ENCODE measurements around the gene PNMA8A. TPM values are rescaled to one million over a fixed set of nuclear protein-coding genes. Genes with fewer than 3 reads are reported as not detected.

The PNMA8A gene
- total RNA-seq (1 to 10 TPM in 1 of 5 donors, under 1 TPM in 2, not detected in 2; 0.15 to 1.1 (median 0.43) TPM), total RNA-seq (0 to 2.8 (median 0.05) reads per million in 29 experiments)
- total RNA-seq (2013): 0.46 TPM

GRCh38 chr19:46471116-46471733, at the start of gene PNMA8A:
PNMA8A (minus strand) TSS chr19:46471563; CDS start chr19:46471035, 528 bp downstream.
- ChIA-PET POLR2A (no interaction called here), CTCF (no interaction called here)
- DNase-seq: peak in 2 of 35 experiments; percentile 6 to 32
- H3K27me3 Mint-ChIP-seq: peaks cover 53 to 65% of the 10 kb centered on the region in 2 donors
- H3K4me3 Mint-ChIP-seq: no peak within 1 kb of the TSS
- WGBS (ENCODE audit: insufficient coverage): 7% methylated on average over 56 of the region's 57 CpGs
- H3K4me1 ChIP-seq (ENCODE audit: control insufficient read depth in 1 of 2, extremely low read depth in 1 of 2, insufficient read depth in 2 of 2, low read length in 2 of 2): peaks cover 0 to 10% of the 10 kb centered on the region in 2 experiments
- no peaks in the 10 kb centered on the region for H3K9me3 ChIP-seq
- H3K9me3 Mint-ChIP-seq: no peaks in the 10 kb centered on the region
- H3K4me1 Mint-ChIP-seq: peaks cover 0 to 14% (median 4%) of the 10 kb centered on the region in 3 donors
- peak within 1 kb of the TSS in 1 of 2 donors; percentile 48 for H3K4me3 ChIP-seq (ENCODE audit: control insufficient read depth in 1 of 2, extremely low read depth in 1 of 2, low read length in 1 of 2)
- no peaks in the 10 kb centered on the region for H3K36me3 Mint-ChIP-seq
- no peak within 1 kb of the TSS for H3K27ac Mint-ChIP-seq
- no peaks in the 10 kb centered on the region for H3K36me3 ChIP-seq (ENCODE audit: control insufficient read depth in 2 of 2, extremely low read depth in 1 of 2, insufficient read depth in 1 of 2, low read length in 1 of 2)
- ATAC-seq (replicated peaks in 1 of 4): no peak
- no peak within 1 kb of the TSS for H3K27ac ChIP-seq (ENCODE audit: low read length)
- H3K27me3 ChIP-seq (replicated peaks in 1 of 2; ENCODE audit: control insufficient read depth in 2 of 2, extremely low read depth in 1 of 2, insufficient read depth in 2 of 2, low read length in 1 of 2): peaks cover 2 to 57% of the 10 kb centered on the region in 2 experiments

GRCh38 chr19:46520616-46521015, 49.3 kb upstream of the PNMA8A start:
- H3K4me1 Mint-ChIP-seq: peaks cover 71 to 76% (median 74%) of the 10 kb centered on the region in 3 donors
- CTCF ChIA-PET: interaction anchor here in 1 of 2 donors (1.0 kb wide), 1 partner anchor 17 kb away, joined by 4 read pairs; no protein-coding TSS in a partner anchor
- ATAC-seq (replicated peaks in 1 of 4): no peak
- Histone ChIP-seq H3K27me3 (replicated peaks in 1 of 2; ENCODE audit: control insufficient read depth in 2 of 2, extremely low read depth in 1 of 2, insufficient read depth in 2 of 2, low read length in 1 of 2) (no peaks in the 10 kb centered on the region), H3K4me3 (ENCODE audit: control insufficient read depth in 1 of 2, extremely low read depth in 1 of 2, low read length in 1 of 2) (no peak overlapping the region), H3K4me1 (ENCODE audit: control insufficient read depth in 1 of 2, extremely low read depth in 1 of 2, insufficient read depth in 2 of 2, low read length in 2 of 2) (peaks cover 26 to 65% of the 10 kb centered on the region in 2 experiments), H3K27ac (ENCODE audit: low read length) (no peak overlapping the region), H3K9me3 (no peaks in the 10 kb centered on the region), H3K36me3 (ENCODE audit: control insufficient read depth in 2 of 2, extremely low read depth in 1 of 2, insufficient read depth in 1 of 2, low read length in 1 of 2) (no peaks in the 10 kb centered on the region)
- POLR2A ChIA-PET: interaction anchor here in 1 of 2 donors (0.8 kb wide), 1 partner anchor 105 kb away, joined by 5 read pairs; no protein-coding TSS in a partner anchor
- H3K4me3 Mint-ChIP-seq: peak overlapping the region in 1 of 3 donors; percentile 1
- DNase-seq: no peak
- no peaks in the 10 kb centered on the region for H3K36me3 Mint-ChIP-seq
- no CpG with 5 or more reads among the region's 6 CpGs for WGBS (ENCODE audit: insufficient coverage)
- peaks cover 0 to 3% (median 3%) of the 10 kb centered on the region in 3 donors for H3K9me3 Mint-ChIP-seq
- no peaks in the 10 kb centered on the region for H3K27me3 Mint-ChIP-seq
- H3K27ac Mint-ChIP-seq: peak overlapping the region; percentile 88 to 89

- DNase-seq: no peak
- no peak for ATAC-seq (replicated peaks in 1 of 4)
- WGBS (ENCODE audit: insufficient coverage): 91% methylated on average over 3 of the region's 6 CpGs
- Histone ChIP-seq H3K4me1 (ENCODE audit: control insufficient read depth in 1 of 2, extremely low read depth in 1 of 2, insufficient read depth in 2 of 2, low read length in 2 of 2) (peaks cover 22 to 53% of the 10 kb centered on the region in 2 experiments), H3K36me3 (ENCODE audit: control insufficient read depth in 2 of 2, extremely low read depth in 1 of 2, insufficient read depth in 1 of 2, low read length in 1 of 2) (no peaks in the 10 kb centered on the region), H3K4me3 (ENCODE audit: control insufficient read depth in 1 of 2, extremely low read depth in 1 of 2, low read length in 1 of 2) (no peak overlapping the region), H3K9me3 (no peaks in the 10 kb centered on the region), H3K27me3 (replicated peaks in 1 of 2; ENCODE audit: control insufficient read depth in 2 of 2, extremely low read depth in 1 of 2, insufficient read depth in 2 of 2, low read length in 1 of 2) (peaks cover 0 to 27% of the 10 kb centered on the region in 2 experiments), H3K27ac (ENCODE audit: low read length) (no peak overlapping the region)
- ChIA-PET CTCF (interaction anchor here (0.7 to 1.1 kb wide), 3 partner anchors 9 to 122 kb away, joined by 3 to 6 read pairs (median 3); no protein-coding TSS in a partner anchor), POLR2A (no interaction called here)
- Mint-ChIP-seq H3K27ac (peak overlapping the region; percentile 57 to 76), H3K4me3 (no peak overlapping the region), H3K36me3 (no peaks in the 10 kb centered on the region), H3K4me1 (peaks cover 45 to 53% (median 53%) of the 10 kb centered on the region in 3 donors), H3K9me3 (no peaks in the 10 kb centered on the region), H3K27me3 (peaks cover 0 to 16% of the 10 kb centered on the region in 2 donors)
Observed at GRCh38 chr19:46517471-46517870, 46.1 kb upstream of the PNMA8A start.

- CTCF ChIA-PET: interaction anchor here (0.5 to 1.3 kb wide), 8 partner anchors 12 to 283 kb away, joined by 3 to 6 read pairs (median 4); partner anchors contain the start of gene DACT3 (in 1 of the 2)
- POLR2A ChIA-PET: interaction anchor here in 1 of 2 donors (0.7 kb wide), 1 partner anchor 84 kb away, joined by 3 read pairs; no protein-coding TSS in a partner anchor
- H3K27ac Mint-ChIP-seq: peak overlapping the region; percentile 21 to 59
- H3K4me1 Mint-ChIP-seq: peaks cover 33 to 42% (median 41%) of the 10 kb centered on the region in 3 donors
- WGBS (ENCODE audit: insufficient coverage): no CpG with 5 or more reads among the region's 6 CpGs
- H3K9me3 ChIP-seq: no peaks in the 10 kb centered on the region
- peaks cover 3 to 18% of the 10 kb centered on the region in 2 donors for H3K27me3 Mint-ChIP-seq
- ATAC-seq (replicated peaks in 1 of 4) (peak; percentile 63 to 78 (median 72)), DNase-seq (peak in 10 of 35 experiments; percentile 12 to 61 (median 20))
- H3K36me3 ChIP-seq (ENCODE audit: control insufficient read depth in 2 of 2, extremely low read depth in 1 of 2, insufficient read depth in 1 of 2, low read length in 1 of 2): no peaks in the 10 kb centered on the region
- no peak overlapping the region for H3K27ac ChIP-seq (ENCODE audit: low read length)
- no peak overlapping the region for H3K4me3 Mint-ChIP-seq
- H3K27me3 ChIP-seq (replicated peaks in 1 of 2; ENCODE audit: control insufficient read depth in 2 of 2, extremely low read depth in 1 of 2, insufficient read depth in 2 of 2, low read length in 1 of 2): peaks cover 0 to 32% of the 10 kb centered on the region in 2 experiments
- no peak overlapping the region for H3K4me3 ChIP-seq (ENCODE audit: control insufficient read depth in 1 of 2, extremely low read depth in 1 of 2, low read length in 1 of 2)
- H3K36me3 Mint-ChIP-seq: no peaks in the 10 kb centered on the region
- H3K9me3 Mint-ChIP-seq: peaks cover 0 to 2% (median 2%) of the 10 kb centered on the region in 3 donors
- H3K4me1 ChIP-seq (ENCODE audit: control insufficient read depth in 1 of 2, extremely low read depth in 1 of 2, insufficient read depth in 2 of 2, low read length in 2 of 2): peaks cover 17 to 42% of the 10 kb centered on the region in 2 experiments
Observed at GRCh38 chr19:46515879-46516350, 44.6 kb upstream of the PNMA8A start.

- CTCF ChIA-PET: interaction anchor here (0.5 to 1.0 kb wide), 4 partner anchors 22 to 284 kb away, joined by 3 to 5 read pairs (median 4); no protein-coding TSS in a partner anchor
- Histone ChIP-seq H3K4me1 (ENCODE audit: control insufficient read depth in 1 of 2, extremely low read depth in 1 of 2, insufficient read depth in 2 of 2, low read length in 2 of 2) (peaks cover 14 to 36% of the 10 kb centered on the region in 2 experiments), H3K4me3 (ENCODE audit: control insufficient read depth in 1 of 2, extremely low read depth in 1 of 2, low read length in 1 of 2) (no peak overlapping the region), H3K27me3 (replicated peaks in 1 of 2; ENCODE audit: control insufficient read depth in 2 of 2, extremely low read depth in 1 of 2, insufficient read depth in 2 of 2, low read length in 1 of 2) (peaks cover 0 to 34% of the 10 kb centered on the region in 2 experiments), H3K9me3 (no peaks in the 10 kb centered on the region), H3K27ac (ENCODE audit: low read length) (no peak overlapping the region), H3K36me3 (ENCODE audit: control insufficient read depth in 2 of 2, extremely low read depth in 1 of 2, insufficient read depth in 1 of 2, low read length in 1 of 2) (no peaks in the 10 kb centered on the region)
- no CpG with 5 or more reads among the region's 3 CpGs for WGBS (ENCODE audit: insufficient coverage)
- H3K36me3 Mint-ChIP-seq: no peaks in the 10 kb centered on the region
- peaks cover 3 to 19% of the 10 kb centered on the region in 2 donors for H3K27me3 Mint-ChIP-seq
- H3K4me1 Mint-ChIP-seq: peaks cover 28 to 36% (median 36%) of the 10 kb centered on the region in 3 donors
- H3K4me3 Mint-ChIP-seq: no peak overlapping the region
- H3K9me3 Mint-ChIP-seq: peaks cover 0 to 3% (median 3%) of the 10 kb centered on the region in 3 donors
- POLR2A ChIA-PET: interaction anchor here in 1 of 2 donors (0.7 kb wide), 1 partner anchor 85 kb away, joined by 3 read pairs; no protein-coding TSS in a partner anchor
- DNase-seq (no peak), ATAC-seq (replicated peaks in 1 of 4) (no peak)
- no peak overlapping the region for H3K27ac Mint-ChIP-seq
Observed at GRCh38 chr19:46515290-46515609, 43.9 kb upstream of the PNMA8A start.

- H3K27me3 ChIP-seq (replicated peaks in 1 of 2; ENCODE audit: control insufficient read depth in 2 of 2, extremely low read depth in 1 of 2, insufficient read depth in 2 of 2, low read length in 1 of 2): peaks cover 0 to 34% of the 10 kb centered on the region in 2 experiments
- ChIA-PET CTCF (interaction anchor here (0.5 to 1.2 kb wide), 3 partner anchors 76 to 285 kb away, joined by 3 to 4 read pairs (median 3); no protein-coding TSS in a partner anchor), POLR2A (no interaction called here)
- H3K4me1 ChIP-seq (ENCODE audit: control insufficient read depth in 1 of 2, extremely low read depth in 1 of 2, insufficient read depth in 2 of 2, low read length in 2 of 2): peaks cover 11 to 35% of the 10 kb centered on the region in 2 experiments
- peaks cover 3 to 21% of the 10 kb centered on the region in 2 donors for H3K27me3 Mint-ChIP-seq
- no peak overlapping the region for H3K4me3 Mint-ChIP-seq
- H3K4me3 ChIP-seq (ENCODE audit: control insufficient read depth in 1 of 2, extremely low read depth in 1 of 2, low read length in 1 of 2): no peak overlapping the region
- no peak for DNase-seq
- peaks cover 0 to 3% (median 3%) of the 10 kb centered on the region in 3 donors for H3K9me3 Mint-ChIP-seq
- no peak for ATAC-seq (replicated peaks in 1 of 4)
- H3K36me3 Mint-ChIP-seq: no peaks in the 10 kb centered on the region
- no peak overlapping the region for H3K27ac Mint-ChIP-seq
- H3K9me3 ChIP-seq: no peaks in the 10 kb centered on the region
- peaks cover 23 to 32% (median 32%) of the 10 kb centered on the region in 3 donors for H3K4me1 Mint-ChIP-seq
- 62% methylated on average over 9 of the region's 13 CpGs for WGBS (ENCODE audit: insufficient coverage)
- H3K27ac ChIP-seq (ENCODE audit: low read length): no peak overlapping the region
- H3K36me3 ChIP-seq (ENCODE audit: control insufficient read depth in 2 of 2, extremely low read depth in 1 of 2, insufficient read depth in 1 of 2, low read length in 1 of 2): no peaks in the 10 kb centered on the region
Observed at GRCh38 chr19:46514589-46515289, 43.4 kb upstream of the PNMA8A start.

All from T-cell (primary cell).